HUDEP-2 (cell line): ENCODE measurements around the gene UTP4.

Source experiments
- DNase-seq, 76 experiments: peaks; one replicate each; lab custom pipeline; 2025; ENCODE audit not compliant: unreplicated experiment in 76 of 76; lab: John Stamatoyannopoulos, UW

UTP4 gene

GRCh38 chr16:69169051-69169450 lies 36.6 kb downstream of the UTP4 start:
- no peak for DNase-seq

- DNase-seq = no peak
Observed at GRCh38 chr16:69169607-69170352, 37.3 kb downstream of the UTP4 start.

GRCh38 chr16:69171325-69172084 lies 39.1 kb downstream of the UTP4 start:
- no peak for DNase-seq

GRCh38 chr16:69176033-69176800 lies 43.8 kb downstream of the UTP4 start:
- DNase-seq = no peak

GRCh38 chr16:69179328-69180010 lies 47.0 kb downstream of the UTP4 start:
- no peak for DNase-seq

- DNase-seq = no peak
Observed at GRCh38 chr16:69180011-69180338, 47.5 kb downstream of the UTP4 start.

- no peak for DNase-seq
Observed at GRCh38 chr16:69182730-69183416, 50.4 kb downstream of the UTP4 start.

- DNase-seq = peak in 73 of 76 experiments; percentile 12 to 90 (median 74)
Observed at GRCh38 chr16:69186642-69187445, 54.4 kb downstream of the UTP4 start, which contains the start of gene SNTB2. TSS of gene SNTB2 (plus strand) at chr16:69187164. CDS start at chr16:69187167, 3 bp downstream.

- peak in 20 of 76 experiments; percentile 5 to 58 (median 22) for DNase-seq
Observed at GRCh38 chr16:69187446-69188235, 55.2 kb downstream of the UTP4 start.

GRCh38 chr16:69188236-69188549 lies 55.7 kb downstream of the UTP4 start:
- peak in 1 of 76 experiments; percentile 17 for DNase-seq

- DNase-seq = no peak
Observed at GRCh38 chr16:69188716-69189115, 56.3 kb downstream of the UTP4 start.

GRCh38 chr16:69190046-69190588 lies 57.7 kb downstream of the UTP4 start:
- DNase-seq = no peak

GRCh38 chr16:69190598-69190997 lies 58.1 kb downstream of the UTP4 start:
- no peak for DNase-seq

- no peak for DNase-seq
Observed at GRCh38 chr16:69191136-69191535, 58.7 kb downstream of the UTP4 start.

GRCh38 chr16:69193855-69194254 lies 61.4 kb downstream of the UTP4 start:
- no peak for DNase-seq

- DNase-seq = no peak
Observed at GRCh38 chr16:69194488-69194887, 62.0 kb downstream of the UTP4 start.

GRCh38 chr16:69195369-69196029 lies 63.0 kb downstream of the UTP4 start:
- no peak for DNase-seq

GRCh38 chr16:69197573-69197972 lies 65.1 kb downstream of the UTP4 start:
- no peak for DNase-seq
